Measurements from ENCODE around the gene LDAF1.

Gene LDAF1

GRCh38 chr16:21227866-21228265, 69.4 kb downstream of the LDAF1 start:
- DNase-seq: no peak
- intact Hi-C loops (cut with DNase I): no loop called here

- no peak for DNase-seq
- intact Hi-C loops (cut with DNase I): no loop called here
Observed at GRCh38 chr16:21228361-21228872, 69.9 kb downstream of the LDAF1 start.

Data from posterior cingulate gyrus (tissue), 11 donors.